Activated CD4-positive, alpha-beta T cell treated with anti-CD3 and anti-CD28 coated beads for 36 hours (primary cell): ENCODE results near the gene GPC6. TPM values are rescaled to one million over a fixed set of nuclear protein-coding genes. Genes with fewer than 3 reads are reported as not detected.

Experiments used
- ATAC-seq: fragments of 200-7000 bp; cut with Tn5 transposase; one replicate; pipeline ENCODE4 v1.10.0; 2021; ENCODE audit warnings: mild to moderate bottlenecking, moderate library complexity
- CTCF ChIA-PET: fragments of 350-600 bp; sonication (Branson Sonifier 250); formaldehyde crosslinking; loops from one replicate; lab custom pipeline; 2021; ENCODE audit warnings: antibody characterized with exemption; lab: Charles Lee
- POLR2A ChIA-PET: fragments of 350-600 bp; sonication (Branson Sonifier 250); formaldehyde crosslinking; loops from one replicate; lab custom pipeline; 2021; ENCODE audit warnings: antibody characterized with exemption, inconsistent platforms; lab: Charles Lee
- DNase-seq: peaks from one replicate; pipeline ENCODE4 v3.0.0-alpha.2; 2020
- H3K27ac Mint-ChIP-seq: one replicate; pipeline ENCODE4 v1.8.0; 2021; ENCODE audit warnings: mixed read lengths
- H3K27me3 Mint-ChIP-seq: one replicate; pipeline ENCODE4 v1.8.0; 2021; ENCODE audit warnings: mixed read lengths
- H3K36me3 Mint-ChIP-seq: one replicate; pipeline ENCODE4 v1.8.0; 2021; ENCODE audit warnings: low read depth, mixed read lengths
- H3K4me1 Mint-ChIP-seq: one replicate; pipeline ENCODE4 v1.8.0; 2021; ENCODE audit warnings: mixed read lengths
- H3K4me3 Mint-ChIP-seq: one replicate; pipeline ENCODE4 v1.8.0; 2021; ENCODE audit warnings: mild to moderate bottlenecking, moderate library complexity, mixed read lengths
- H3K9me3 Mint-ChIP-seq: one replicate; pipeline ENCODE4 v1.8.0; 2021; ENCODE audit warnings: low read depth, mixed read lengths
- intact Hi-C, 2 experiments: fragments of 100-400 bp; cut with DNase I in 1 of 2; cut with micrococcal nuclease in 1 of 2; formaldehyde crosslinking; loops; one replicate each; pipeline versions ENCODE4 v1.14.2 to v1.15.1; 2022 to 2024; cut with DNase I, micrococcal nuclease
- total RNA-seq, 2 experiments: library from RNA; stranded (reverse); gene quantifications; one replicate each; pipeline ENCODE4 v1.2.3, GENCODE V29; 2021

Gene GPC6
- total RNA-seq, 2 experiments from 2014 or later: not detected

- peaks cover 13% of the 10 kb centered on the region for H3K27me3 Mint-ChIP-seq
- ChIA-PET CTCF (no interaction called here), POLR2A (no interaction called here)
- H3K36me3 Mint-ChIP-seq: no peaks in the 10 kb centered on the region
- H3K4me1 Mint-ChIP-seq: no peaks in the 10 kb centered on the region
- no peak overlapping the region for H3K4me3 Mint-ChIP-seq
- intact Hi-C loops: no loop called here
- ATAC-seq: no peak
- peaks cover 2% of the 10 kb centered on the region for H3K9me3 Mint-ChIP-seq
- DNase-seq: no peak
- H3K27ac Mint-ChIP-seq: no peak overlapping the region
These were observed 627.3 kb downstream of the GPC6 start for GRCh38 chr13:93853912-93854311.

DNA sequence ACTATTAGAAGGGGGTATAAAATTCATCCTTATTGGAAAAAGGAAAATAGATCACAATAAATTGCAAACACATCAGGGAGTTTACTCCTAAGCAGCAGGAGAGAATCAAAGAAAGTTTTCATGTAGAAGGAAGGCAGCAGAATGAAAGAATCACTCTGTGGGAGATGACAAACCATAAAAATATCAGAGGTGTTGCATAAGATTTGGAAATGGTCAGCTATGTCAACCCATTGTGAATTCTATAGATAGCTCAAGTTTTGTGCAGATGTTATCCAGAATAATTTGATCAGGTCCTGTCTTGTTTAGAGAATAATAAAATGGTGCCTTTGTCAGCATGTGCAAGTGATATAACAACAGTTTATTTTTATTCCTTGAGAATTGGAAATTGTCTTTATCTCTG lies 630.5 kb downstream of the GPC6 start:
- ChIA-PET POLR2A (no interaction called here), CTCF (interaction anchor here (0.5 kb wide), 1 partner anchor 1205 kb away, joined by 3 read pairs; no protein-coding TSS in a partner anchor)
- Mint-ChIP-seq H3K4me3 (no peak overlapping the region), H3K27me3 (peaks cover 11% of the 10 kb centered on the region), H3K36me3 (no peaks in the 10 kb centered on the region), H3K9me3 (peaks cover 2% of the 10 kb centered on the region), H3K4me1 (no peaks in the 10 kb centered on the region), H3K27ac (no peak overlapping the region)
- ATAC-seq (no peak), DNase-seq (no peak)
- intact Hi-C loops: no loop called here

DNA sequence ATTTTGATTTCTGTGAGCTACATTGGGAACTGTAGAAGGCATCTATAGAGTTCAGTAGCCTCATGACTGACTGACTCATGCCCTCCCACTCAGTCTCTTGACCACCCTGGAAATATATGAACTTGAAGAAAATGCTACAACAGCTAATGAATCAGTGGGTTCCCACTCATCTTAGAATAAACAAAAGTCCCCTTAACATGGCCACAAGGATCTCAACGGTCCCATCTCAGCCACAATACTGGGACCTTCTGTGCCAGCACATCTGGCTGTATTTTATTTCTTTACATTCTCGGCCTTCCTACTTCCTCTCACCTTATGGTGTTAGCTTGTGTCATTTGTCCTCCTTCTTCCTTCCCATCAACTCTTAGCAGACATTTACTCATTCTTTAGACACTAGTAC lies 633.1 kb downstream of the GPC6 start:
- CTCF ChIA-PET: interaction anchor here (0.7 kb wide), 1 partner anchor 288 kb away, joined by 3 read pairs; no protein-coding TSS in a partner anchor
- no peak for ATAC-seq
- Mint-ChIP-seq H3K36me3 (no peaks in the 10 kb centered on the region), H3K4me1 (no peaks in the 10 kb centered on the region), H3K27ac (no peak overlapping the region), H3K4me3 (no peak overlapping the region), H3K9me3 (peaks cover 2% of the 10 kb centered on the region), H3K27me3 (peaks cover 10% of the 10 kb centered on the region)
- no peak for DNase-seq
- intact Hi-C loops: no loop called here
- POLR2A ChIA-PET: no interaction called here

DNA sequence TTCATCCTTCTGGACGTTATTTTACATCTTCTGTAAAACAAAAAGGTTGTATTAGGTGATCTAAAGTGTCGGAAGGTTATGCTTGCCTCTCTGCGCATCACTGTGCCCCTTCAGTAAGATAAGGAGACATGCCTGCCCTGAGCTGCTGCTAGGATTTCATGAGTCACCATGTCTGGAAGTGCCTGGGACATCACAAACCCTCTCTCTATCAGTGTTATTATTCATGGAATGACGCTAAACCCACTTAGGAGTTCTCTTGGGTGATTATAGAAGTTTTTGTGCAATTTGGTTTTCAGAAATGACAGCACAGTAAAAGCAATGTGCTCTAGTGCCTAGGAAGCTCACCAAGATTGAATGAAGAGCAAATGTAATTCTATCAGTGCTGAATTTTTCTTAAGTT lies 635.2 kb downstream of the GPC6 start:
- ATAC-seq: no peak
- CTCF ChIA-PET: interaction anchor here (1.3 kb wide), 1 partner anchor 14 kb away, joined by 3 read pairs; no protein-coding TSS in a partner anchor
- Mint-ChIP-seq H3K36me3 (no peaks in the 10 kb centered on the region), H3K9me3 (no peaks in the 10 kb centered on the region), H3K4me1 (no peaks in the 10 kb centered on the region), H3K27ac (no peak overlapping the region), H3K27me3 (peaks cover 7% of the 10 kb centered on the region), H3K4me3 (no peak overlapping the region)
- POLR2A ChIA-PET: no interaction called here
- DNase-seq: no peak
- intact Hi-C loops: no loop called here

- Mint-ChIP-seq H3K9me3 (no peaks in the 10 kb centered on the region), H3K27ac (no peak overlapping the region), H3K36me3 (no peaks in the 10 kb centered on the region), H3K27me3 (peaks cover 7% of the 10 kb centered on the region), H3K4me1 (no peaks in the 10 kb centered on the region), H3K4me3 (no peak overlapping the region)
- DNase-seq (no peak), ATAC-seq (no peak)
- ChIA-PET POLR2A (no interaction called here), CTCF (interaction anchor here (1.2 to 1.3 kb wide), 2 partner anchors 15 to 191 kb away, joined by 3 read pairs; no protein-coding TSS in a partner anchor)
- intact Hi-C loops: no loop called here
These were observed 635.7 kb downstream of the GPC6 start for GRCh38 chr13:93862259-93862658.

- peaks cover 2% of the 10 kb centered on the region for H3K27me3 Mint-ChIP-seq
- intact Hi-C loops: no loop called here
- POLR2A ChIA-PET: no interaction called here
- no peak overlapping the region for H3K27ac Mint-ChIP-seq
- CTCF ChIA-PET: no interaction called here
- H3K4me1 Mint-ChIP-seq: no peaks in the 10 kb centered on the region
- H3K36me3 Mint-ChIP-seq: no peaks in the 10 kb centered on the region
- no peak for DNase-seq
- no peak overlapping the region for H3K4me3 Mint-ChIP-seq
- no peaks in the 10 kb centered on the region for H3K9me3 Mint-ChIP-seq
- no peak for ATAC-seq
These were observed 638.6 kb downstream of the GPC6 start for GRCh38 chr13:93865235-93865634.

DNA sequence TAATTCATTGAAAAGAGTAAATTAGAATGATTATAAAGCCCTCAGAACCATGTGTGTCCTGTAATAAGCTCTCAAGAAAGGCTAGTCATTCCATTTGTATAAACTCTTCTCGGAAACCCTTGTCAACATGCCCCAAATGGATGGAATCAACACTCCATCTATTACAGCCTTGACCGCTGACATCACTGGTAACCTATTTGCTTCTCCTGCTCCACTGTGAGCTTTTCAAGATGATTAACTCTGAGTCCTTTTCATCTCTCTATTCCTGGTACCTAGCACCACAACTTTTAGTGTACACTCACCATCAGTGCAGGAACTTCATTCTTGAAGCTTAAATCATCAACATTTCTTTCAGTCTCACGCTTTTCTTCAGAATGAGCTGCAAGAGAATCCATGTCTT lies 640.9 kb downstream of the GPC6 start:
- ATAC-seq: no peak
- H3K27ac Mint-ChIP-seq: no peak overlapping the region
- CTCF ChIA-PET: no interaction called here
- H3K4me3 Mint-ChIP-seq: no peak overlapping the region
- H3K9me3 Mint-ChIP-seq: no peaks in the 10 kb centered on the region
- peaks cover 2% of the 10 kb centered on the region for H3K27me3 Mint-ChIP-seq
- DNase-seq: no peak
- POLR2A ChIA-PET: no interaction called here
- intact Hi-C loops: no loop called here
- no peaks in the 10 kb centered on the region for H3K36me3 Mint-ChIP-seq
- no peaks in the 10 kb centered on the region for H3K4me1 Mint-ChIP-seq

DNA sequence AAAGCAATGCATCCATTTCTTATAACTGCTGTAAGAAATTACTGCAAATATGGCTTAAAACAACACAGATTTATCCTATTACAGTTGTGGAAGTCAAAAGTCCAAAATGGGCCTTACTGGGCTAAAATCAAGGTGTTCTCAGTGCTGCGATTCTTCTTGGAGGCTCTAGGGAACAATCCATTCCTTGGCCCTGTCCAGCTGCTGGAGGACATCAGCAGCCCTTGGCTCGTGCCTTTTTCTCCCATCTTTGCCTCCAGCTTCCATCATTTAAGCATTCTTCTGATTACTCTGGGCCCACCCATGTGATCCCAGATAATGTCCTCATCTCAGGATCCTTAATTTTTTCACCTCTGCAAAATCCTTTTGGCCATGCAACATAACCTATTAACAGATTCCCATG lies 645.8 kb downstream of the GPC6 start:
- ChIA-PET POLR2A (no interaction called here), CTCF (no interaction called here)
- Mint-ChIP-seq H3K4me3 (no peak overlapping the region), H3K27ac (no peak overlapping the region), H3K9me3 (no peaks in the 10 kb centered on the region), H3K27me3 (peaks cover 3% of the 10 kb centered on the region), H3K4me1 (no peaks in the 10 kb centered on the region), H3K36me3 (no peaks in the 10 kb centered on the region)
- ATAC-seq (no peak), DNase-seq (no peak)
- intact Hi-C loops: no loop called here

DNA sequence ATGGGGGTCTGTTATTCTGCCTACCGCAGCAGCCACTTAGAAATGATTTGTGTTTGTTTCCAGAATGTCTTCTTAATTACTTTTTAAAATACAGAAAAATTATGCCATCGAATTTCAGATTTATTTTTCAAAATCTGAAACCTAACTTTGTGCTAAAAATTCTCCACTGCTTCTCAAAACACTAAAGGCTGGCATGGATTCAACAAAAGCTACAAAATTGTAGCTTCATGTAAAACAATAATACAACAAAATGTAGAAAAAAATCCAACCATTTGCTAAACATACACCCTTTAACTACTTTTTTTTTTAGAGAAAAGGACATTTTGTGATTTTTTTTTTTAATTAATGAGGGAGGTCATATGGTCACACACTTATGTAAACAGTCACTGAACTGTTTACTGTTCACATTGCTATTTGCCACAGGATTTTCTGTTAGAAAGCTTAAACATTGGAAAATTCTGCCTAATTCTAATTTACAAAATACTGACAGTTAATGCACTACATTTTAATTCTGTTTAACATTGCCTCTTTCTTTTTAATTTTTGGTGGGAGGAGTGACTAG lies 646.3 kb downstream of the GPC6 start:
- Mint-ChIP-seq H3K4me3 (no peak overlapping the region), H3K9me3 (no peaks in the 10 kb centered on the region), H3K27me3 (peaks cover 3% of the 10 kb centered on the region), H3K27ac (no peak overlapping the region), H3K36me3 (no peaks in the 10 kb centered on the region), H3K4me1 (no peaks in the 10 kb centered on the region)
- intact Hi-C loops: no loop called here
- ATAC-seq (no peak), DNase-seq (no peak)
- CTCF ChIA-PET: interaction anchor here (0.9 kb wide), 1 partner anchor 489 kb away, joined by 5 read pairs; no protein-coding TSS in a partner anchor
- POLR2A ChIA-PET: no interaction called here

- Mint-ChIP-seq H3K27me3 (peaks cover 3% of the 10 kb centered on the region), H3K27ac (no peak overlapping the region), H3K4me1 (no peaks in the 10 kb centered on the region), H3K4me3 (no peak overlapping the region), H3K36me3 (no peaks in the 10 kb centered on the region), H3K9me3 (peaks cover 3% of the 10 kb centered on the region)
- intact Hi-C loops: no loop called here
- DNase-seq (no peak), ATAC-seq (no peak)
- ChIA-PET CTCF (interaction anchor here (0.7 kb wide), 1 partner anchor 64 kb away, joined by 3 read pairs; no protein-coding TSS in a partner anchor), POLR2A (no interaction called here)
These were observed 648.9 kb downstream of the GPC6 start for GRCh38 chr13:93875547-93875946.

GRCh38 chr13:93876236-93876635 lies 649.6 kb downstream of the GPC6 start:
- intact Hi-C loops: no loop called here
- Mint-ChIP-seq H3K27me3 (peaks cover 3% of the 10 kb centered on the region), H3K36me3 (no peaks in the 10 kb centered on the region), H3K27ac (no peak overlapping the region), H3K4me1 (no peaks in the 10 kb centered on the region), H3K4me3 (no peak overlapping the region), H3K9me3 (peaks cover 3% of the 10 kb centered on the region)
- ATAC-seq: no peak
- POLR2A ChIA-PET: no interaction called here
- DNase-seq: no peak
- CTCF ChIA-PET: no interaction called here

GRCh38 chr13:93878675-93879074 lies 652.1 kb downstream of the GPC6 start:
- peaks cover 3% of the 10 kb centered on the region for H3K27me3 Mint-ChIP-seq
- H3K4me3 Mint-ChIP-seq: no peak overlapping the region
- DNase-seq (no peak), ATAC-seq (no peak)
- ChIA-PET CTCF (interaction anchor here (0.7 kb wide), 1 partner anchor 1285 kb away, joined by 3 read pairs; no protein-coding TSS in a partner anchor), POLR2A (no interaction called here)
- no peaks in the 10 kb centered on the region for H3K4me1 Mint-ChIP-seq
- intact Hi-C loops: no loop called here
- no peaks in the 10 kb centered on the region for H3K36me3 Mint-ChIP-seq
- peaks cover 3% of the 10 kb centered on the region for H3K9me3 Mint-ChIP-seq
- H3K27ac Mint-ChIP-seq: no peak overlapping the region
